ENCODE data around the gene SPINK7.

GRCh38 chr5:148306446-148306845, 5.8 kb upstream of the SPINK7 start:
- TF ChIP-seq, protein P1, sequence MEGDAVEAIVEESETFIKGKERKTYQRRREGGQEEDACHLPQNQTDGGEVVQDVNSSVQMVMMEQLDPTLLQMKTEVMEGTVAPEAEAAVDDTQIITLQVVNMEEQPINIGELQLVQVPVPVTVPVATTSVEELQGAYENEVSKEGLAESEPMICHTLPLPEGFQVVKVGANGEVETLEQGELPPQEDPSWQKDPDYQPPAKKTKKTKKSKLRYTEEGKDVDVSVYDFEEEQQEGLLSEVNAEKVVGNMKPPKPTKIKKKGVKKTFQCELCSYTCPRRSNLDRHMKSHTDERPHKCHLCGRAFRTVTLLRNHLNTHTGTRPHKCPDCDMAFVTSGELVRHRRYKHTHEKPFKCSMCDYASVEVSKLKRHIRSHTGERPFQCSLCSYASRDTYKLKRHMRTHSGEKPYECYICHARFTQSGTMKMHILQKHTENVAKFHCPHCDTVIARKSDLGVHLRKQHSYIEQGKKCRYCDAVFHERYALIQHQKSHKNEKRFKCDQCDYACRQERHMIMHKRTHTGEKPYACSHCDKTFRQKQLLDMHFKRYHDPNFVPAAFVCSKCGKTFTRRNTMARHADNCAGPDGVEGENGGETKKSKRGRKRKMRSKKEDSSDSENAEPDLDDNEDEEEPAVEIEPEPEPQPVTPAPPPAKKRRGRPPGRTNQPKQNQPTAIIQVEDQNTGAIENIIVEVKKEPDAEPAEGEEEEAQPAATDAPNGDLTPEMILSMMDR (conservative IDR thresholded peaks at IDR 0.05; ENCODE audit: low read length), result no peak
- TF ChIP-seq EZH2phosphoT487 (IDR thresholded peaks at IDR 0.05; ENCODE audit: borderline replicate concordance, low read depth, low read length), result no peak

Measured in OCI-LY7 (cell line).